H1 (cell line): ENCODE data around the gene ELF4. TPM values are rescaled to one million over a fixed set of nuclear protein-coding genes. Genes with fewer than 3 reads are reported as not detected.

Experiments used
- CBX8 ChIP-seq: fragments of 300-800, 300-1000 bp; sonication (generic); IDR thresholded peaks from 2 replicates; pipeline ENCODE4 v1.7.1; 2016; ENCODE audit warnings: low read depth, low read length, borderline replicate concordance
- SIN3A ChIP-seq, 2 experiments: IDR thresholded peaks in 1 of 2; conservative IDR thresholded peaks in 1 of 2; 2 replicates each; pipeline ENCODE4 v1.6.1; 2011 to 2012; ENCODE audit warnings: low read length in 2 of 2, improper control_type of control experiment in 1 of 2, low read depth in 1 of 2, mild to moderate bottlenecking in 1 of 2
- polyA plus RNA-seq, 7 experiments: library from polyadenylated mRNA; depleted of rRNA in 3 of 7; stranded (reverse) in 5 of 7; unstranded in 2 of 7; fragments of >200 nt in 5 of 7; fragments of 200-250 nt in 2 of 7; gene quantifications; 1 replicate in 5 of 7; 2 replicates in 1 of 7; 4 replicates in 1 of 7; pipeline versions ENCODE4 v1.2.1 to v1.2.3, GENCODE V29; 2011 to 2013; ENCODE audit warnings: missing spikeins in 2 of 7, mixed read lengths in 2 of 7
- total RNA-seq: library from RNA; stranded (reverse); fragmentation: NEBNext Ultra II Directional; extraction: Animal tissue kit (Norgen Biotek cat#: 25700); gene quantifications from 2 replicates; pipeline ENCODE4 v1.2.1, GENCODE V29; 2021

Gene ELF4
- total and polyA plus RNA-seq, 2 of the 8 experiments (the other 6 are each of a cell fraction or from before 2014, with no cell fraction given): 1.8 to 2.0 TPM

- no peak for TF ChIP-seq SIN3A (conservative IDR thresholded peaks at IDR 0.05 in 1 of 2, IDR thresholded peaks at IDR 0.05 in 1 of 2; ENCODE audit: low read depth in 1 of 2, low read length in 2 of 2)
- no peak for TF ChIP-seq CBX8
These were observed 55.2 kb downstream of the ELF4 start (continued) for GRCh38 chrX:130055103-130055502.
